Activated T-cell treated with anti-CD3 and anti-CD28 coated beads for 24 hours (primary cell): ENCODE data around the gene HIVEP3.

Source experiments
- DNase-seq: peaks from one replicate; pipeline ENCODE4 v3.0.0-alpha.2; 2020; ENCODE audit warnings: low read depth

HIVEP3 gene

GRCh38 chr1:41626616-41627375 is 291.9 kb downstream of the HIVEP3 start:
- peak; percentile 48 for DNase-seq

GRCh38 chr1:41626146-41626545 is 292.6 kb downstream of the HIVEP3 start:
- no peak for DNase-seq

GRCh38 chr1:41623736-41624135 is 295.0 kb downstream of the HIVEP3 start:
- DNase-seq: no peak

- DNase-seq: no peak
Measured at GRCh38 chr1:41622859-41623732, 295.6 kb downstream of the HIVEP3 start.

- no peak for DNase-seq
Measured at GRCh38 chr1:41622402-41622801, 296.3 kb downstream of the HIVEP3 start.

GRCh38 chr1:41621791-41622190 is 296.9 kb downstream of the HIVEP3 start:
- no peak for DNase-seq

GRCh38 chr1:41621256-41621655 is 297.5 kb downstream of the HIVEP3 start:
- DNase-seq: no peak

- DNase-seq: no peak
Measured at GRCh38 chr1:41620365-41621169, 298.2 kb downstream of the HIVEP3 start.

GRCh38 chr1:41619511-41620364 is 299.0 kb downstream of the HIVEP3 start:
- no peak for DNase-seq

GRCh38 chr1:41618871-41619270 is 299.9 kb downstream of the HIVEP3 start:
- no peak for DNase-seq

GRCh38 chr1:41618066-41618825 is 300.5 kb downstream of the HIVEP3 start:
- DNase-seq: no peak

- DNase-seq: no peak
Measured at GRCh38 chr1:41617336-41617735, 301.4 kb downstream of the HIVEP3 start.

- no peak for DNase-seq
Measured at GRCh38 chr1:41616563-41616962, 302.2 kb downstream of the HIVEP3 start.

GRCh38 chr1:41615981-41616380 is 302.7 kb downstream of the HIVEP3 start:
- no peak for DNase-seq

GRCh38 chr1:41615316-41615715 is 303.4 kb downstream of the HIVEP3 start:
- DNase-seq: no peak

GRCh38 chr1:41614818-41615217 is 303.9 kb downstream of the HIVEP3 start:
- no peak for DNase-seq

- no peak for DNase-seq
Measured at GRCh38 chr1:41613689-41614574, 304.8 kb downstream of the HIVEP3 start.

GRCh38 chr1:41612953-41613352 is 305.8 kb downstream of the HIVEP3 start:
- DNase-seq: no peak

- DNase-seq: no peak
Measured at GRCh38 chr1:41611932-41612450, 306.7 kb downstream of the HIVEP3 start.
